IMR-90 (cell line): Measurements from ENCODE around the gene IL15RA.
"Not testable (repeated sequence)": the region's sequence is repeated elsewhere in the genome, so short reads cannot be mapped to it uniquely, and the experiment has no call there.

ENCODE experiments used
- CEBPB ChIP-seq: IDR thresholded peaks from 2 replicates; pipeline ENCODE4 v1.6.1; 2012; ENCODE audit warnings: low read depth, low read length, improper control_type of control experiment
- CHD1 ChIP-seq: IDR thresholded peaks from 2 replicates; pipeline ENCODE4 v1.6.1; 2012; ENCODE audit warnings: low read depth, low read length, improper control_type of control experiment
- MAZ ChIP-seq: IDR thresholded peaks from 2 replicates; pipeline ENCODE4 v1.6.1; 2012; ENCODE audit warnings: low read depth, mild to moderate bottlenecking, low read length, improper control_type of control experiment, moderate library complexity, borderline replicate concordance
- RCOR1 ChIP-seq: IDR thresholded peaks from 2 replicates; pipeline ENCODE4 v1.6.1; 2012; ENCODE audit warnings: mild to moderate bottlenecking, low read length, improper control_type of control experiment; ENCODE audit not compliant: insufficient replicate concordance
- USF2 ChIP-seq: fragments of 150-350 bp; IDR thresholded peaks from 2 replicates; pipeline ENCODE4 v1.6.1; 2017; ENCODE audit warnings: mild to moderate bottlenecking, antibody characterized with exemption, low read length, low read depth
- TF ChIP-seq, protein P1 (sequence below): conservative IDR thresholded peaks from 2 replicates; pipeline ENCODE4 v1.5.1; 2012; ENCODE audit warnings: mild to moderate bottlenecking, low read depth, low read length, improper control_type of control experiment

DNA sequence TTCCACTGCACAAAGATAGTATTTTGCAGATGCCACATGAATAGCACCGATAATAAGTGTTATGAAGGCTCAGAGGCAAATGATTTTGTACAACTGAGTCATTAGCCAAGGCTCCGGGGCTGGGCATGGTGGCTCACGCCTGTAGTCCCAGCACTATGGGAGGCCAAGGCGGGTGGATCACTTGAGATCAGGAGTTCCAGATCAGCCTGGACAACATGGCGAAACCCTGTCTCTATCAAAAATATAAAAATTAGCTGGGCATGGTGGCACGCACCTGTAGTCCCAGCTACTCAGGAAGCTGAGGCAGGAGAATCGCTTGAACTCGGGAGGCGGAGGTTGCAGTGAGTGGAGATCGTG lies 30.9 kb downstream of the IL15RA start:
- TF ChIP-seq CHD1, CEBPB, MAZ, USF2, RCOR1: not testable (repeated sequence)
- TF ChIP-seq, protein P1, sequence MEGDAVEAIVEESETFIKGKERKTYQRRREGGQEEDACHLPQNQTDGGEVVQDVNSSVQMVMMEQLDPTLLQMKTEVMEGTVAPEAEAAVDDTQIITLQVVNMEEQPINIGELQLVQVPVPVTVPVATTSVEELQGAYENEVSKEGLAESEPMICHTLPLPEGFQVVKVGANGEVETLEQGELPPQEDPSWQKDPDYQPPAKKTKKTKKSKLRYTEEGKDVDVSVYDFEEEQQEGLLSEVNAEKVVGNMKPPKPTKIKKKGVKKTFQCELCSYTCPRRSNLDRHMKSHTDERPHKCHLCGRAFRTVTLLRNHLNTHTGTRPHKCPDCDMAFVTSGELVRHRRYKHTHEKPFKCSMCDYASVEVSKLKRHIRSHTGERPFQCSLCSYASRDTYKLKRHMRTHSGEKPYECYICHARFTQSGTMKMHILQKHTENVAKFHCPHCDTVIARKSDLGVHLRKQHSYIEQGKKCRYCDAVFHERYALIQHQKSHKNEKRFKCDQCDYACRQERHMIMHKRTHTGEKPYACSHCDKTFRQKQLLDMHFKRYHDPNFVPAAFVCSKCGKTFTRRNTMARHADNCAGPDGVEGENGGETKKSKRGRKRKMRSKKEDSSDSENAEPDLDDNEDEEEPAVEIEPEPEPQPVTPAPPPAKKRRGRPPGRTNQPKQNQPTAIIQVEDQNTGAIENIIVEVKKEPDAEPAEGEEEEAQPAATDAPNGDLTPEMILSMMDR = not testable (repeated sequence)
